GM23338 (cell line): ENCODE data around the gene DMWD. TPM values are rescaled to one million over a fixed set of nuclear protein-coding genes. Genes with fewer than 3 reads are reported as not detected.

ENCODE experiments used
- ATAC-seq: fragments of 200-7000 bp; cut with Tn5 transposase; 3 replicates; pipeline ENCODE4 v1.9.1; 2020
- DNase-seq: peaks from one replicate; pipeline ENCODE4 v3.0.0-alpha.2; 2015; ENCODE audit warnings: low spot score
- H2AFZ ChIP-seq: fragments of 200-600 bp; sonication (generic); 2 replicates; pipeline ENCODE4 v1.8.0; 2016; ENCODE audit warnings: antibody characterized with exemption, mild to moderate bottlenecking, moderate library complexity
- H3F3A ChIP-seq: fragments of 200-600 bp; sonication (generic); replicated peaks from 2 replicates; pipeline ENCODE4 v1.8.0; 2017; ENCODE audit warnings: antibody characterized with exemption, mixed run types, low read depth
- H3K27ac ChIP-seq: fragments of 200-600 bp; sonication (generic); 2 replicates; pipeline ENCODE4 v1.6.1; 2016; ENCODE audit warnings: low read depth
- H3K27me3 ChIP-seq: fragments of 200-600 bp; sonication (generic); 2 replicates; pipeline ENCODE4 v1.8.0; 2016; ENCODE audit warnings: mild to moderate bottlenecking, mixed run types, moderate library complexity; ENCODE audit not compliant: insufficient read depth
- H3K36me3 ChIP-seq: fragments of 200-600 bp; sonication (generic); 2 replicates; pipeline ENCODE4 v1.8.0; 2016; ENCODE audit warnings: mild to moderate bottlenecking; ENCODE audit not compliant: insufficient read depth
- H3K4me1 ChIP-seq: fragments of 200-600 bp; sonication (generic); 2 replicates; pipeline ENCODE4 v1.8.0; 2016; ENCODE audit warnings: mild to moderate bottlenecking, moderate library complexity; ENCODE audit not compliant: insufficient read depth
- H3K4me2 ChIP-seq: fragments of 200-600 bp; sonication (generic); 2 replicates; pipeline ENCODE4 v1.7.1; 2017; ENCODE audit warnings: mixed run types
- H3K4me3 ChIP-seq: fragments of 200-600 bp; sonication (generic); 2 replicates; pipeline ENCODE4 v1.6.1; 2016; ENCODE audit warnings: mixed run types
- H3K79me2 ChIP-seq: fragments of 200-600 bp; sonication (generic); replicated peaks from 2 replicates; pipeline ENCODE4 v1.8.0; 2017; ENCODE audit warnings: mild to moderate bottlenecking; ENCODE audit not compliant: insufficient read depth
- H3K9me2 ChIP-seq: fragments of 200-600 bp; sonication (generic); 2 replicates; pipeline ENCODE4 v1.8.0; 2017; ENCODE audit not compliant: insufficient read depth
- H4K20me1 ChIP-seq: fragments of 200-600 bp; sonication (generic); replicated peaks from 2 replicates; pipeline ENCODE4 v1.8.0; 2017; ENCODE audit warnings: mild to moderate bottlenecking; ENCODE audit not compliant: insufficient read depth
- H3K27ac Mint-ChIP-seq: 2 replicates; pipeline ENCODE4 v1.8.0; 2020; ENCODE audit warnings: inconsistent platforms, mild to moderate bottlenecking, moderate library complexity, mixed read lengths
- H3K27me3 Mint-ChIP-seq: 3 replicates; pipeline ENCODE4 v1.8.0; 2022; ENCODE audit warnings: low read depth, mild to moderate bottlenecking, moderate library complexity, mixed read lengths, inconsistent platforms; ENCODE audit not compliant: insufficient read depth, poor library complexity
- H3K36me3 Mint-ChIP-seq: 3 replicates; pipeline ENCODE4 v1.8.0; 2021; ENCODE audit warnings: low read depth, mild to moderate bottlenecking, inconsistent platforms, moderate library complexity, mixed read lengths
- H3K4me1 Mint-ChIP-seq: 3 replicates; pipeline ENCODE4 v1.8.0; 2020; ENCODE audit warnings: mild to moderate bottlenecking, inconsistent platforms, mixed read lengths
- H3K4me3 Mint-ChIP-seq: 3 replicates; pipeline ENCODE4 v1.8.0; 2021; ENCODE audit warnings: moderate library complexity, mild to moderate bottlenecking, inconsistent platforms, mixed read lengths
- H3K9me3 Mint-ChIP-seq: 3 replicates; pipeline ENCODE4 v1.8.0; 2020; ENCODE audit warnings: moderate library complexity, mild to moderate bottlenecking, inconsistent platforms, mixed read lengths
- CREB1 ChIP-seq: fragments of 250-450 bp; sonication (Bioruptor Pico); IDR thresholded peaks from 2 replicates; pipeline ENCODE4 v1.5.0; 2020; ENCODE audit warnings: low read depth, mild to moderate bottlenecking, moderate library complexity
- CTCF ChIP-seq, 2 experiments: fragments of 200-600 bp in 1 of 2; sonication (generic) in 1 of 2; conservative IDR thresholded peaks; 2 replicates each; pipeline versions ENCODE4 v1.5.1 to v1.6.1; 2016 to 2017; ENCODE audit warnings: antibody characterized with exemption in 2 of 2, low read depth in 2 of 2, mild to moderate bottlenecking in 2 of 2, moderate library complexity in 1 of 2
- ETS1 ChIP-seq: IDR thresholded peaks from 2 replicates; pipeline ENCODE4 v1.6.1; 2016; ENCODE audit warnings: antibody characterized with exemption
- EZH2 ChIP-seq: fragments of 200-600 bp; sonication (generic); IDR thresholded peaks from one replicate; pipeline ENCODE4 v1.8.0; 2017; ENCODE audit warnings: antibody characterized with exemption, mild to moderate bottlenecking, low read depth; ENCODE audit not compliant: unreplicated experiment
- EZH2phosphoT487 ChIP-seq: fragments of 200-600 bp; sonication (generic); IDR thresholded peaks from one replicate; pipeline ENCODE4 v1.8.1; 2018; ENCODE audit warnings: antibody characterized with exemption; ENCODE audit not compliant: unreplicated experiment
- JUNB ChIP-seq: IDR thresholded peaks from one replicate; pipeline ENCODE4 v1.6.1; 2016; ENCODE audit warnings: antibody characterized with exemption; ENCODE audit not compliant: unreplicated experiment
- NANOG ChIP-seq: IDR thresholded peaks from 2 replicates; pipeline ENCODE4 v1.6.1; 2016; ENCODE audit warnings: antibody characterized with exemption, borderline replicate concordance
- POLR2AphosphoS5 ChIP-seq: IDR thresholded peaks from 2 replicates; pipeline ENCODE4 v1.6.1; 2016; ENCODE audit warnings: antibody characterized with exemption, low read depth
- REST ChIP-seq: IDR thresholded peaks from one replicate; pipeline ENCODE4 v1.6.1; 2018; ENCODE audit warnings: antibody characterized with exemption; ENCODE audit not compliant: unreplicated experiment
- STAT1 ChIP-seq: IDR thresholded peaks from one replicate; pipeline ENCODE4 v1.6.1; 2016; ENCODE audit warnings: antibody characterized with exemption; ENCODE audit not compliant: unreplicated experiment
- ZNF114 ChIP-seq: fragments of 250-450 bp; sonication (Bioruptor Pico); IDR thresholded peaks from 2 replicates; pipeline ENCODE4 v1.5.0; 2020; ENCODE audit warnings: mild to moderate bottlenecking, moderate library complexity
- ZNF331 ChIP-seq: fragments of 250-450 bp; sonication (Bioruptor Pico); IDR thresholded peaks from 2 replicates; pipeline ENCODE4 v1.5.0; 2020; ENCODE audit warnings: low read depth, mild to moderate bottlenecking, moderate library complexity
- ZNF462 ChIP-seq: fragments of 250-450 bp; sonication (Bioruptor Pico); IDR thresholded peaks from 2 replicates; pipeline ENCODE4 v1.5.0; 2020; ENCODE audit warnings: mild to moderate bottlenecking, moderate library complexity
- polyA plus RNA-seq: library from polyadenylated mRNA; unstranded; fragments of >200 nt; fragmentation: Nextera tagmentation; extraction: Ambion mirVana; gene quantifications from 2 replicates; pipeline ENCODE4 v1.2.1, GENCODE V29; 2016
- total RNA-seq: library from RNA; depleted of rRNA; stranded (reverse); fragments of >200 nt; shearing (Covaris generic); gene quantifications from 2 replicates; pipeline ENCODE4 v1.2.3, GENCODE V29; 2014

DMWD gene
- total and polyA plus RNA-seq, 2 experiments from 2014 or later: 12.1 to 45.6 TPM

- H3K36me3 ChIP-seq: no peaks in the 10 kb centered on the region
- H3K36me3 Mint-ChIP-seq: no peaks in the 10 kb centered on the region
- peaks cover 3% of the 10 kb centered on the region for H3K4me1 Mint-ChIP-seq
- no peaks in the 10 kb centered on the region for H3K9me2 ChIP-seq
- TF ChIP-seq POLR2AphosphoS5 (no peak), JUNB (no peak), EZH2 (no peak), CREB1 (CRISPR knock-in tag) (no peak), EZH2phosphoT487 (no peak), ZNF114 (CRISPR knock-in tag) (no peak), REST (no peak), ZNF331 (no peak), NANOG (no peak), CTCF (conservative IDR thresholded peaks at IDR 0.05; ENCODE audit: low read depth in 2 of 2) (no peak), ZNF462 (CRISPR knock-in tag) (no peak), STAT1 (no peak), ETS1 (no peak)
- no peak overlapping the region for H3K27ac ChIP-seq
- H3K4me3 ChIP-seq: no peak overlapping the region
- H3K27me3 ChIP-seq: no peaks in the 10 kb centered on the region
- no peak for DNase-seq
- peaks cover 12% of the 10 kb centered on the region for H3K27me3 Mint-ChIP-seq
- H3K4me3 Mint-ChIP-seq: no peak overlapping the region
- H2AFZ ChIP-seq: no peak overlapping the region
- ATAC-seq: no peak
- peaks cover 3% of the 10 kb centered on the region; the same call in 1 of the 2 replicates for H3K4me1 ChIP-seq
- no peaks in the 10 kb centered on the region for H3F3A ChIP-seq
- no peak overlapping the region for H3K4me2 ChIP-seq
- no peak overlapping the region for H3K27ac Mint-ChIP-seq
- H4K20me1 ChIP-seq: no peaks in the 10 kb centered on the region
- H3K9me3 Mint-ChIP-seq: no peaks in the 10 kb centered on the region; the same call in 2 of the 3 replicates
- no peaks in the 10 kb centered on the region for H3K79me2 ChIP-seq
These were observed 40.0 kb downstream of the DMWD start for GRCh38 chr19:45752639-45753038.
